NOMO-1 treated with DMSO at 0.1 percent for 48 hours (cell line): ENCODE measurements around the gene GLYR1.
"Not testable (repeated sequence)": the region's sequence is repeated elsewhere in the genome, so short reads cannot be mapped to it uniquely, and the experiment has no call there.

Source experiments
- DNase-seq: peaks from one replicate; lab custom pipeline; 2025; ENCODE audit not compliant: unreplicated experiment; lab: John Stamatoyannopoulos, UW

Gene GLYR1

GRCh38 chr16:4846901-4847773 lies at the start of gene GLYR1, which contains the start of gene UBN1:
Gene GLYR1, minus strand, starts transcription at chr16:4847288. Its CDS starts 23 bp downstream, at chr16:4847265.
Gene UBN1, plus strand, starts transcription at chr16:4847481. Its CDS starts 5,437 bp downstream, at chr16:4852918.
- DNase-seq = peak; percentile 92

GRCh38 chr16:4896761-4897160 lies 49.7 kb upstream of the GLYR1 start:
- not testable (repeated sequence) for DNase-seq

GRCh38 chr16:4895366-4895765 lies 48.3 kb upstream of the GLYR1 start:
- no peak for DNase-seq

- no peak for DNase-seq
Measured at GRCh38 chr16:4894276-4895150, 47.4 kb upstream of the GLYR1 start.

GRCh38 chr16:4893103-4893862 lies 46.2 kb upstream of the GLYR1 start:
- DNase-seq = no peak

GRCh38 chr16:4892361-4893102 lies 45.4 kb upstream of the GLYR1 start:
- DNase-seq = no peak

- DNase-seq = no peak
Measured at GRCh38 chr16:4891886-4892216, 44.8 kb upstream of the GLYR1 start.

GRCh38 chr16:4891097-4891885 lies 44.2 kb upstream of the GLYR1 start:
- DNase-seq = no peak

- no peak for DNase-seq
Measured at GRCh38 chr16:4890686-4891085, 43.6 kb upstream of the GLYR1 start.

GRCh38 chr16:4890026-4890425 lies 42.9 kb upstream of the GLYR1 start:
- DNase-seq = no peak

GRCh38 chr16:4888428-4889135 lies 41.5 kb upstream of the GLYR1 start:
- DNase-seq = no peak

GRCh38 chr16:4886151-4886550 lies 39.1 kb upstream of the GLYR1 start:
- no peak for DNase-seq

- no peak for DNase-seq
Measured at GRCh38 chr16:4884972-4885874, 38.1 kb upstream of the GLYR1 start.

- DNase-seq = no peak
Measured at GRCh38 chr16:4884209-4884608, 37.1 kb upstream of the GLYR1 start.

- no peak for DNase-seq
Measured at GRCh38 chr16:4883501-4883900, 36.4 kb upstream of the GLYR1 start.

- DNase-seq = no peak
Measured at GRCh38 chr16:4882633-4883285, 35.7 kb upstream of the GLYR1 start.

- no peak for DNase-seq
Measured at GRCh38 chr16:4882000-4882632, 35.0 kb upstream of the GLYR1 start.
